Islet precursor cell (in vitro differentiated cells): ENCODE data around the gene PIGR.

Experiments used
- DNase-seq: peaks from one replicate; pipeline ENCODE4 v3.0.0-alpha.2; 2018

Gene PIGR

GRCh38 chr1:206958144-206958543, 11.9 kb upstream of the PIGR start:
- no peak for DNase-seq

GRCh38 chr1:206957639-206958038, 11.4 kb upstream of the PIGR start:
- DNase-seq: no peak

GRCh38 chr1:206955476-206956451, 9.5 kb upstream of the PIGR start:
- no peak for DNase-seq

GRCh38 chr1:206954459-206955342, 8.4 kb upstream of the PIGR start:
- DNase-seq: no peak

GRCh38 chr1:206953626-206954025, 7.4 kb upstream of the PIGR start:
- DNase-seq: no peak

GRCh38 chr1:206953126-206953525, 6.9 kb upstream of the PIGR start:
- DNase-seq: no peak

- no peak for DNase-seq
These were observed 5.9 kb upstream of the PIGR start for GRCh38 chr1:206952171-206952570.

- no peak for DNase-seq
These were observed 5.2 kb upstream of the PIGR start for GRCh38 chr1:206951318-206952100.

- DNase-seq: no peak
These were observed 3.4 kb upstream of the PIGR start for GRCh38 chr1:206949641-206950040.

GRCh38 chr1:206949208-206949607, 2.9 kb upstream of the PIGR start:
- no peak for DNase-seq

- DNase-seq: no peak
These were observed 989 bp upstream of the PIGR start for GRCh38 chr1:206947255-206947654.

GRCh38 chr1:206945779-206946178, 487 bp downstream of the PIGR start:
- no peak for DNase-seq

- no peak for DNase-seq
These were observed 1.6 kb downstream of the PIGR start for GRCh38 chr1:206944703-206945102.

- no peak for DNase-seq
These were observed 4.4 kb downstream of the PIGR start for GRCh38 chr1:206941766-206942418.

- no peak for DNase-seq
These were observed 5.7 kb downstream of the PIGR start for GRCh38 chr1:206940588-206940936.

- DNase-seq: no peak
These were observed 6.3 kb downstream of the PIGR start for GRCh38 chr1:206939841-206940587.

- DNase-seq: no peak
These were observed 7.1 kb downstream of the PIGR start for GRCh38 chr1:206939131-206939530.

- DNase-seq: no peak
These were observed 8.8 kb downstream of the PIGR start for GRCh38 chr1:206937425-206937824.

GRCh38 chr1:206935491-206936067, 10.7 kb downstream of the PIGR start:
- DNase-seq: peak; percentile 93

- peak; percentile 67 for DNase-seq
These were observed 12.8 kb downstream of the PIGR start for GRCh38 chr1:206933333-206933945.

- no peak for DNase-seq
These were observed 14.1 kb downstream of the PIGR start for GRCh38 chr1:206932177-206932576.
